OCI-M1 (cell line): ENCODE results near the gene CROCC2.

ENCODE experiments used
- DNase-seq: peaks from one replicate; lab custom pipeline; 2025; lab: John Stamatoyannopoulos, UW

The CROCC2 gene

DNA sequence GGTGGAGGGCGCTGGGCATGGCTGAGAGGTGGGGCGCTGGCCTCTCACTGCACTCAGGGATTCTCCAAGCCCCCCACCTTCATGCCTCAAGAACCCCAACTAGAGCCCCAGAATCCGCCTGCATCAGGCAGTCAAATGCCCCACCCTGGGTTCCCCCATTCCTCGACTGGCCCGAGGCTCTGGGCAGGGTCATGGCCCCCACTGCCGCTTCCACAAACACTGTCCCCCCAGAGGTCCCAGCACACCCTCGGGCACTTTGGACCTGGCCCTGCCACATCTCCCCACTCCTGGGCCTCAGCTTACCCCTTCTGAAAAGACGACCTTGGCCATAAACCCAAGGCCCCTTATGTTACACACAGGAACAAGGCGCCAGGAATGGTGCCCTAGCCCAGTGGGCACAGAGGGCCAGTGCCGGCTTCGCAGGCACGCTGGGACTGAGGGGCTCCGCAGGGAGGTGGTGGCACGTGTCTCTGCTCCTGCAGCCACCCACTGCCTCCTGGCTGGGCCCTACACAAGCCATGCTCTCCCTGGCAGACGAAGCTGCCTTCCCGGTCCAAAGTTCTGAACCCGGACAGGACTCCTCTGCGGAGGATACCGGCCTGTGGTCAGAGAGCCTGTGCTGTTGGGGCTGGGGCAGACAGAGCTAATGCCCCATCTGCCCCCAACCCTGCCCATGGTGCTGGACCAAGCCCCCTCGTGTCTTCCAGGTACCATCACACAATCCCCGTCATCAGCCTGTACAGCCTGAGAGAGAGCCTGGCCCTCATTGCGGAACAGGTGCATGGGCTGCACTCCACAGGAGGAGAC, 30.7 kb upstream of the CROCC2 start:
- DNase-seq = no peak

DNA sequence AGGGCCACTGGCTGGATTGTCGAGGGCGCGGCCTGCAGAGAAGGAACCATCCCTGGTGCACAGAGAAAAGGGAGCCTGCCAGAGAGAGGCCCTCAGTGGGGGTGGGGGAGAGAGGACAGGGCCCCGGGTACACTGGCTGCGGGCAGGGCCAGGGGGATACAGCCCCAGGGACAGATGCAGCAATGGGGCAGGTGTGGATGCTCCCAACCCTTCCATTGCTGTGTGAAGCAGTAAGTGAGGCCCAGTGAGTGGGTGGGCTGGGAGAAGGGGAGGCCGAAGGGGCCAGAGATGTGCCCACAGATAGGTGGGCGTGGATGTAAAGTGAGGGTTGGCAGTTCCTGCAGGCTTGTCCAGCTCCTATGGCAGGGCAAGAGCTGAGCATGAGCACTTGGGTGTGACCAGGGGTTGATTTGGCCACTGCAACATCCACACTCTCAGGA, 30.1 kb upstream of the CROCC2 start:
- no peak for DNase-seq

GRCh38 chr2:240876475-240877251, 29.5 kb upstream of the CROCC2 start:
- no peak for DNase-seq

GRCh38 chr2:240877460-240878340, 28.4 kb upstream of the CROCC2 start:
- DNase-seq = no peak

DNA sequence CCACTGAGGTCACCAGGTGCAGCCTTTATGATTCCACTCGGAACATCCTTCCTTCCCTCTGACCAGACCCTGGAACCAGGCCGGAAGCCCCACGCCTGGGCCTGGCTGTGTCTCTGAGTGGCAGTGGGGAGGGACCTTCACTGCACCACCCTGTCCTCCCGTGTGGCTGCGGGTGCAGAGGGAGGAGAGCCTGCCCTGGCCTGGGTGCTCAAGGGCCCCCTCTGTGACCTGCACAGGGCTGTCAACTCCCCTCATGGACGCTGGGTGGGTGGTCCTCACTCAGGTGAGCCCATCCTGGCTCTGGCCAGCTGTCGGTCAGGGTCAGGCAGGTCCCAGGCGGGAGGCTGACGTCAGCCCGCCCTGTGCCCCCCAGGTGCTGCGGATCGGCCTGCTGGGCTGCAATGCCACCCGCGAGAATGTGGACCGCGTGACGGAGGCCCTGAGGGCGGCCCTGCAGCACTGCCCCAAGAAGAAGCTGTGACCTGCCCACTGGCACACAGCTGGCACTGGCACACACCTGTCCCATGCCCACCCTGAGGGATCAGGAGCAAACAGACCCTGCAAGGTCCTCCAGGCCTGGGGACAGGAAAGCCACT, 27.7 kb upstream of the CROCC2 start:
- DNase-seq = no peak

DNA sequence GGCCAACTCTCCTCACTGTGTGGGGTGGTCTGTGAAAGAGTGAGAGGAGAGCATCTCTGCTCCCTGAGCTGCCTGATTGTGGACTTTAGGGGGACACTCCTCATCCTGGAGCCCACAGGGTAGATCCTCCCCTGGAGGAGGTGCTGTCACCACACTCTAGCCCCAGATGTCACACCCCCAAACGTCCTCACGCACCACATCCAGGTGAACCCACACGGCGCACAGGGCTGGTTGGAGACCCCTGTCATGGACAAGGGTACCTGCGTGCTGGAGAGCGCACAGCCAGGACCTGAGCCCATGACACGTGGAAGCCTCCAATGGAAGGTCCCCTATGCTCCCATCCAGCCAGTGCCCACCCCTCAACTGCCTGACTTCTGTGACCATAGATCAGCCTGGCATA, 27.0 kb upstream of the CROCC2 start:
- no peak for DNase-seq

- DNase-seq = no peak
Observed at GRCh38 chr2:240881913-240882312, 24.2 kb upstream of the CROCC2 start.

DNA sequence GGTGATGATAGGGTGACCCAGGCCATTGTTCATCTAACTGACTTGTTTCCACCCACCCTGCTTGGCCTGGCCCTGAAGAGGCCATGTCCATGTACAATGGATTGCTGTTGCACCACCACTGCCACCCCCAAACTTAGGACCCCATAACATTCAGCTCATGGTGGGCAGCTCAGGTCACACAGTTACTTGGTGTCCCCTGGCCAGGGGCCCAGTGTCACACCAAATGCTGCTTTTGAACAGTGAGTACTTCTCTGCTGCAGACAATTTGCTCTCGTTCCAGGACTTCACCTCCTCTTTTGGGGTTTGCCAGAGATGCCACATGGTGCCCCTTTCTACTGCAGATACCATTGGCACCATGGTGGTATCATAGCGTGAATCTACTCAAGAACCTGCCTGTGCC, 21.9 kb upstream of the CROCC2 start:
- DNase-seq = no peak

DNA sequence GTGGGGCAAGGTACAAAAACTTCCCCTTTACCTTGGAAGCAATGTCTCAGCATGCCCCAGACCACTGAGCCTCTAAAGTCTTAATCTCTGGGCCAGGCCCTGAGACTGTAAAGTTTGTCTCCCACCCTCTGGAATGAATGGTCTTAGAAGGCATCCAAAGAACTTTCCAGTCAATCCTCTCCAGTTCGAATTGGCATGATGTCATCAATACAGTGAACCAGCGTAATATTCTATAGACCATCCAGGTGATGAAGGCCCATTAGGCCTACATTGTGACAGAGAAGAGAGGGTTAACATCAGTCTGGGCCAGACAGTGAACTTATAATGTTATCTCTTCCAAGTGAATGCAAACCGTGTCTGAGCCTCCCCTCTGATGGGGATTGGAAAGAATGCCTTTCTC, 21.4 kb upstream of the CROCC2 start:
- DNase-seq = no peak

DNA sequence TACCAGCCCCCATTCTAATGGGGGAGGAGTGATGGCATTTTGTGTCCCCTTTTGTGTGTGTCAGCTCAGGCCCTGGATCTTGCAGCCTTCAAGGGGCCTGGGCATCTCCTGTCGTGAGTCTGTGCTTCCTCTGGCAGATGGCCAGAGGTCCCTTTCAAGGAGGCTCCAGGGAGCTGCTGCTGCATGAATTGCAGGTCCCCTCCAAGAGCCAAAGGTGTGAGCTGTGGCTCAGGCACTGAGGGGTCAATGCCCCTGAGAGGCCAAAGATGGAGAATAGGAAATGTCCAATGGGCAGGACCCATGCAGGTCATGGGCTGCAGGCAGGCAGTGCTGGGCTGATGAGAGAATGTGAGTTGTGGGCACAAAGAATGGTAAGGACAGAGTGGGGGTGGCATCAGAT, 20.6 kb upstream of the CROCC2 start:
- DNase-seq = no peak

- peak; percentile 47 for DNase-seq
Observed at GRCh38 chr2:240886023-240886565, 20.0 kb upstream of the CROCC2 start.

DNA sequence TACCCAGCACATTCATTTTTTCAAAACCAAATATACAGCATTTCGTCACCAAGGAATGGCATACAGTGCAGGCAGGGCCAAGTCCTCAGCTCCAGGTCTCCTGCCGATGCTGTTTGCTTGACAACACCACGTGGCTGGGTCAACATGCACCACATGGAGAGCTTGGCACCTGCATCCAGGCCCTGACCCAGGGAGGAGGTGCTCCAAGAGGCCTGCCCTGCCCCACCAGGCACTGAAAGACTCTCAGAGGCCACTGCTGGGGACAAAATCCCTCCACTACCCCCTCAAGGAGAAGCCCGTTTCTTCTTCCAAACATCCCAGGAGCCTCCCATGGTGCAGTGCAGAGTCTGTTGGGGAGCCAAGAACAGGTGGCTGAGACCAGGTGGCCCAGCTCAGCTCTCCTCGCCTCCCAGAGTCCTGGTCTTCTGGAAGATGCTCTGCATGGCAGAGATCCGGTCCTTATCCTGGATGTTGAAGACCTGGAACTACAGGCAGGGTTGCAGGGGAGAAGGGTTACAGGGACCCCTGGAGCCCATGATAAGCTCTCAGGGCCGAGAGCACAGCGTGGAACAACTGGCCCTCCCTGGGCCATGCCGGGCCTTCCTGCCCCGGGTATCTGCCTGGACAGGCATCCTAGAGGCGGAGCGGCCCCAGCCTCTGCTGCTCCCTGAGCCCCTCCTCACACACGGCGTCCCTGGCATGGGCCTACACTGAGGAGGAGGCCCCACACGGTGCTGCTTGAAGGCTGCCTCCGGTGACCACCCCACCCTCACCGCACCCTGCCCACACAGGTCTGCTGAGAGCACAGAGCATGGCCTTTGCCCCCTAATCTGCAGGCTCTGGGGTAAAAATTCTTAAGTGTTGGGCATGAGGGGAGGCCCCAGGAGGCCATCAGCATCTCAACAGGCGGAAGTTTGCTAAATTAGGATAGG, 19.2 kb upstream of the CROCC2 start:
- no peak for DNase-seq

DNA sequence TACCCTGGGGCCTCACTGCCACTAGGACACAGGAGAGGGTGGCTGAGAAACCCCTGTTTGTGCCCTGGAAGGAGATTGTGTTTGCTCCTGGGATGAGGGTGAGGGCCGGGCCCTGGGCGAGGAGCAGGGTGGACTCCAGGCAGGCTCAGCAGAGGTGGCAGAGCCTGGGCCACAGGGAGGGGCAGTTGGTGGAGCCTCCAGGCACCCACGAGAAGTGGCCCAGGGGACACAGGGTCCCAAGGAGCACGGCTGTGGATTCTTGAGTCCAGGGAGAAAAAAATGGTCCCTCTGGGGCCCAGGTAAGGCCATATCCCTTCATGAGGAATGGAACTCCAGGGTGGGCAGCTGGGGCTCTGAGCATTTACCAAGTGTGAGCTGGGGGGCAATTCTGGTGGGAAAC, 18.5 kb upstream of the CROCC2 start:
- no peak for DNase-seq

- DNase-seq = no peak
Observed at GRCh38 chr2:240888130-240888889, 17.8 kb upstream of the CROCC2 start.

- no peak for DNase-seq
Observed at GRCh38 chr2:240888890-240889573, 17.1 kb upstream of the CROCC2 start.

DNA sequence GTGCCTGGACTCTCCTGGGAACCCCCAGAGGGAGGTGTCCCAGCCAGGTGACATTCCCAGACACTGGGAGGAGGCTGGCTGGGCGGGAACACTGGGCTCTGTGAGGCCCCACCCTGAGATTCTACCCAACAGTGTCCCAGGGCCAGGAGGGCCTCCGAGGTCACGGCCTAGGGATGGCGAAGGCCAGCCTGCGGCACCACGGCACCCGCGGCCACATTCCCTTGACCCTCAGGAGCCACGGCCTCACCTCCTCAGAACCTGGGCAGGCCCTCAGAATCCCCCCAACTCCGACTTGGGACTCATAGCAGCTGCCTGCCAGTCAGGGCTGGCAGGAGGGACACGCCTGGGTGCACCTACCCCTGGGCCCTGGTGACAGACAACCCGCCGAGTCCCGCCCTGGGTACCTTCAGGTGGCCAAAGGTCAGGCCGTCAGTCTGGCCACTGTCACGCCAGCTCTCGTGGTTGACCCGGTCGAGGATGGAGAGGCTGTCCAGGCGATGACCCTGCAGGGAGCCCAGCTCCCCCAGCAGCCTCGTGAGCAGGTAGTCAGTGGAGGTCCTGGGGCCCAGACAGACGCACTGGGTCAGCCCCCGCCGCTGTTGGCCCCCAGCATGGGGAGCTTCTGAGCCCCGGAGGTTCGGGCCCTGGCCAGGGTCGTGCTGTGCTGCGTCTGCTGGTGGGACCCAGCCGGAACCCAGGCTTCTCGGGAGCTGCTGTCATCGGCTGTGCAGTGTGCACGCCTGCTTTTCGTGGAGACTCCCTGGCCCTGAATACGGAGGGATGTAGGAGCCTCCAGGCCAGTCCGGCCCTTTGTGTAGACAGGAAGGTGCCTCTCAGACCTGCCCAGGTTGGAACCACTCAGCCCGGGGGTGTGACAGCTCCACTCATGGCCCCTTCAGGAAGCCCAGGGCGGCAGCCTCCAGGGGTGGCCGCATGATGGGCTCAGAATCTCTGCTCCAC, 16.3 kb upstream of the CROCC2 start:
- no peak for DNase-seq

GRCh38 chr2:240890691-240891090, 15.4 kb upstream of the CROCC2 start:
- no peak for DNase-seq
